HG02610 (cell line): Measurements from ENCODE around the gene DNAJC5.
A peak's percentile ranks its signal among the peaks of the same experiment; 100 is the strongest.
"Not testable (repeated sequence)": the region's sequence is repeated elsewhere in the genome, so short reads cannot be mapped to it uniquely, and the experiment has no call there.

Experiments
- ATAC-seq: cut with Tn5 transposase; IDR thresholded peaks from one replicate; pipeline ENCODE4 v1.9.1; 2021; ENCODE audit warnings: mild to moderate bottlenecking, moderate library complexity; ENCODE audit not compliant: unreplicated experiment

Gene DNAJC5

GRCh38 chr20:63966172-63966943 lies 71.4 kb downstream of the DNAJC5 start:
- ATAC-seq = no peak

- no peak for ATAC-seq
These were observed 72.0 kb downstream of the DNAJC5 start for GRCh38 chr20:63966944-63967322.

- ATAC-seq = no peak
These were observed 72.6 kb downstream of the DNAJC5 start for GRCh38 chr20:63967330-63968135.

- ATAC-seq = no peak
These were observed 73.4 kb downstream of the DNAJC5 start for GRCh38 chr20:63968136-63968927.

GRCh38 chr20:63968928-63969760 lies 74.2 kb downstream of the DNAJC5 start:
- no peak for ATAC-seq

GRCh38 chr20:63969838-63970713 lies 75.2 kb downstream of the DNAJC5 start, which contains the start of gene ZNF512B:
ZNF512B (minus strand) TSS chr20:63969930; CDS start chr20:63967950, 1,980 bp downstream.
- no peak for ATAC-seq

GRCh38 chr20:63970714-63971431 lies 75.9 kb downstream of the DNAJC5 start:
- no peak for ATAC-seq

GRCh38 chr20:63971960-63972311 lies 77.0 kb downstream of the DNAJC5 start:
- not testable (repeated sequence) for ATAC-seq

- ATAC-seq = no peak
These were observed 77.6 kb downstream of the DNAJC5 start for GRCh38 chr20:63972312-63973159.

- no peak for ATAC-seq
These were observed 78.2 kb downstream of the DNAJC5 start for GRCh38 chr20:63973160-63973479.

GRCh38 chr20:63973636-63974401 lies 78.9 kb downstream of the DNAJC5 start:
- peak; percentile 31 for ATAC-seq

- ATAC-seq = no peak
These were observed 79.7 kb downstream of the DNAJC5 start for GRCh38 chr20:63974402-63975200.

GRCh38 chr20:63976511-63976910 lies 81.6 kb downstream of the DNAJC5 start:
- not testable (repeated sequence) for ATAC-seq

- ATAC-seq = no peak
These were observed 82.2 kb downstream of the DNAJC5 start for GRCh38 chr20:63976980-63977738.

GRCh38 chr20:63977739-63978276 lies 82.9 kb downstream of the DNAJC5 start:
- no peak for ATAC-seq
